ENCODE data around the gene OGFOD3.
"Not testable (repeated sequence)": the region's sequence is repeated elsewhere in the genome, so short reads cannot be mapped to it uniquely, and the experiment has no call there.

DNA sequence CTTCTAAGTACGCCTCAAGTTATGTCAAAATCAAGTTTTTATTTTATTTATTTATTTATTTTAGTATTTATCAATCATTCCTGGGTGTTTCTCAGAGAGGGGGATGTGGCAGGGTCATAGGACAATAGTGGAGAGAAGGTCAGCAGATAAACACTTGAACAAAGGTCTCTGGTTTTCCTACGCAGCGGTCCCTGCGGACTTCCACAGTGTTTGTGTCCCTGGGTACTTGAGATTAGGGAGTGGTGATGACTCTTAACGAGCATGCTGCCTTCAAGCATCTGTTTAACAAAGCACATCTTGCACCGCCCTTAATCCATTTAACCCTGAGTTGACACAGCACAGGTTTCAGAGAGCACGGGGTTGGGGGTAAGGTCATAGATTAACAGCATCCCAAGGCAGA lies 34.8 kb upstream of the OGFOD3 start:
- TF ChIP-seq, protein P1, sequence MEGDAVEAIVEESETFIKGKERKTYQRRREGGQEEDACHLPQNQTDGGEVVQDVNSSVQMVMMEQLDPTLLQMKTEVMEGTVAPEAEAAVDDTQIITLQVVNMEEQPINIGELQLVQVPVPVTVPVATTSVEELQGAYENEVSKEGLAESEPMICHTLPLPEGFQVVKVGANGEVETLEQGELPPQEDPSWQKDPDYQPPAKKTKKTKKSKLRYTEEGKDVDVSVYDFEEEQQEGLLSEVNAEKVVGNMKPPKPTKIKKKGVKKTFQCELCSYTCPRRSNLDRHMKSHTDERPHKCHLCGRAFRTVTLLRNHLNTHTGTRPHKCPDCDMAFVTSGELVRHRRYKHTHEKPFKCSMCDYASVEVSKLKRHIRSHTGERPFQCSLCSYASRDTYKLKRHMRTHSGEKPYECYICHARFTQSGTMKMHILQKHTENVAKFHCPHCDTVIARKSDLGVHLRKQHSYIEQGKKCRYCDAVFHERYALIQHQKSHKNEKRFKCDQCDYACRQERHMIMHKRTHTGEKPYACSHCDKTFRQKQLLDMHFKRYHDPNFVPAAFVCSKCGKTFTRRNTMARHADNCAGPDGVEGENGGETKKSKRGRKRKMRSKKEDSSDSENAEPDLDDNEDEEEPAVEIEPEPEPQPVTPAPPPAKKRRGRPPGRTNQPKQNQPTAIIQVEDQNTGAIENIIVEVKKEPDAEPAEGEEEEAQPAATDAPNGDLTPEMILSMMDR (IDR thresholded peaks at IDR 0.05): not testable (repeated sequence)
- TF ChIP-seq POLR2A (IDR thresholded peaks at IDR 0.05): not testable (repeated sequence)
